ENCODE results near the gene CDH23.
"Not testable (repeated sequence)": the region's sequence is repeated elsewhere in the genome, so short reads cannot be mapped to it uniquely, and the experiment has no call there.

The CDH23 gene

DNA sequence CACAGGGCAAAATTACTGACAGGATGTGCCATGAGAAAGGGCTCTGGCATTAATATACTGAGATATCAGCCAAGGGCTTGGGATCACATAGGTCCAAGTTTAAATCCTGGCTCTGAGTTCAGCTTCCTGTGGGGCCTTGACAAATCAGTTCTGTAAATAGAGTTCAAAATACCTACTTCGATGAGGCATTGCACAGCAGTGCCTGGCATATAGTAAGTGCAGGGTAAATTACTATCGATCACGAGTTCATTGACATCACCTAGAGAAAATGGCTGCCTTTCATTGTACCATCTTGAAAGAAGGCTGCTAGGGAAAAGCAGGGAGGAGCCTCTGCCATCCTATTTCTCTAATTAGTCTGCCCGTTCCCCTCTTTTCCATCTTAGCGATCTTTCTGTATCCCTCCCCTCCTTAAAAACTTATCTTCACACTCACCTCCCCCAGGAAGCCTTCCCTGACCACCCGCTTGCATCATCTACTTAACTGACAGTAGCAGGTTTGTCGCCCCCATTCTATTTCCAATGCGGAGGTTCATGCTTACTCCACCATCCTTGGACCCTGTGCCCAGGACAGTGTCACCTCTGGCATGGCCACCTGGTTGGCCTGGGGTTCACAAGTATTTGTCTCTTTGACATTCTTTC is 198.3 kb downstream of the CDH23 start:
- no peaks in the 10 kb centered on the region for H3K9me3 ChIP-seq (ENCODE audit: insufficient read depth, low read length)
- H3K36me3 ChIP-seq (ENCODE audit: insufficient read depth, insufficient read length, low read length), result no peaks in the 10 kb centered on the region
- H3K4me3 ChIP-seq (ENCODE audit: insufficient read length, low read depth), result no peak overlapping the region
- no peak overlapping the region for H3K9ac ChIP-seq (ENCODE audit: insufficient read length, low read depth)
- no peak for DNase-seq (ENCODE audit: low read depth, low spot score)
- H3K27me3 ChIP-seq (ENCODE audit: insufficient read depth, insufficient read length), result no peaks in the 10 kb centered on the region
- H3K4me1 ChIP-seq (ENCODE audit: insufficient read depth, insufficient read length), result peaks cover 4% of the 10 kb centered on the region
- TF ChIP-seq YY1 (IDR thresholded peaks at IDR 0.05; ENCODE audit: insufficient read depth, insufficient read length), result no peak
- TF ChIP-seq SUZ12 (IDR thresholded peaks at IDR 0.05; ENCODE audit: extremely low read depth, insufficient read depth, insufficient read length), result no peak
- no peak for TF ChIP-seq ZNF274 (IDR thresholded peaks at IDR 0.05; ENCODE audit: low read depth, low read length)

DNA sequence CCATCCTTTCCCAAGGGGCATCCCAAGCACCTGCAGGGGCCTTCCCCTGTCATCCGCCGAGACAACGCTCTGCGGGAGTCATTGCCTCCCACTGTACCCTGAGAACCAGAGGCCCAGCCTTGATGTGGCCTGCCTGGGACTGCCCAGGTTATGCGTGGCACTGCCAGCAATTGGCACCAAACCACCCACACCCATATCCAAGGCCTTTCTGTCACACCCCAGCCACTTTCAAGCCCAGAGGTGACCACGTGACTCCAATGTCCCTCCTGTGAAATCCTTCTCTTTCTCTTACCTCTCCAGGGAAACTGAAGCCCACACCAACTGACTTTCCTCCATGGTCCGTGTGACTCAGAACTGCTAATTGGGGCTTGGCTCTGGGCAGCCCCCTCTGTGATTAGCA is 198.9 kb downstream of the CDH23 start:
- Histone ChIP-seq H3K36me3 (ENCODE audit: insufficient read depth, insufficient read length, low read length) (no peaks in the 10 kb centered on the region), H3K4me1 (ENCODE audit: insufficient read depth, insufficient read length) (peaks cover 4% of the 10 kb centered on the region), H3K9ac (ENCODE audit: insufficient read length, low read depth) (no peak overlapping the region), H3K4me3 (ENCODE audit: insufficient read length, low read depth) (no peak overlapping the region), H3K9me3 (ENCODE audit: insufficient read depth, low read length) (no peaks in the 10 kb centered on the region), H3K27me3 (ENCODE audit: insufficient read depth, insufficient read length) (no peaks in the 10 kb centered on the region)
- TF ChIP-seq ZNF274 (IDR thresholded peaks at IDR 0.05; ENCODE audit: low read depth, low read length), result no peak
- TF ChIP-seq SUZ12 (IDR thresholded peaks at IDR 0.05; ENCODE audit: extremely low read depth, insufficient read depth, insufficient read length), result no peak
- no peak for TF ChIP-seq YY1 (IDR thresholded peaks at IDR 0.05; ENCODE audit: insufficient read depth, insufficient read length)
- no peak for DNase-seq (ENCODE audit: low read depth, low spot score)

DNA sequence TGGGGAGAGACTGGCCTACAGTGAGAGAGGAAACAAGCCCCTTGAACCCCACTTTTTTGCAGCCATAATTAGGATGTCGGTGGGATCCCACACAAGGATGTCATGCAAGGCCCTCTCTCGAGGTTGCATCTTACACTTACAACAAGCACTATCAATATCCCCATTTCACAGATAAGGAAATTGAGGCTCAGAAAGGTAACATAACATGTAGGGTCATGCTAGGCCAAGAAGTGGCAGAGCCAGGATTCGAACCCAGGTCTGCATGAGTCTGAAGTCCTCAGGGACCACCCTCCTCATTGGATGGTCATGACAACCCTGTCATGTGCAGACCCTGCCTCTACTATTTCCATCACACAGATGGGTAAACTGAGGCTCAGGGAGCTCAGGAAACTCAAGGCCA is 199.4 kb downstream of the CDH23 start:
- Histone ChIP-seq H3K4me1 (ENCODE audit: insufficient read depth, insufficient read length) (peaks cover 4% of the 10 kb centered on the region), H3K27me3 (ENCODE audit: insufficient read depth, insufficient read length) (no peaks in the 10 kb centered on the region), H3K36me3 (ENCODE audit: insufficient read depth, insufficient read length, low read length) (no peaks in the 10 kb centered on the region), H3K4me3 (ENCODE audit: insufficient read length, low read depth) (no peak overlapping the region), H3K9ac (ENCODE audit: insufficient read length, low read depth) (no peak overlapping the region), H3K9me3 (ENCODE audit: insufficient read depth, low read length) (no peaks in the 10 kb centered on the region)
- TF ChIP-seq YY1 (IDR thresholded peaks at IDR 0.05; ENCODE audit: insufficient read depth, insufficient read length) (no peak), ZNF274 (IDR thresholded peaks at IDR 0.05; ENCODE audit: low read depth, low read length) (no peak), SUZ12 (IDR thresholded peaks at IDR 0.05; ENCODE audit: extremely low read depth, insufficient read depth, insufficient read length) (no peak)
- no peak for DNase-seq (ENCODE audit: low read depth, low spot score)

DNA sequence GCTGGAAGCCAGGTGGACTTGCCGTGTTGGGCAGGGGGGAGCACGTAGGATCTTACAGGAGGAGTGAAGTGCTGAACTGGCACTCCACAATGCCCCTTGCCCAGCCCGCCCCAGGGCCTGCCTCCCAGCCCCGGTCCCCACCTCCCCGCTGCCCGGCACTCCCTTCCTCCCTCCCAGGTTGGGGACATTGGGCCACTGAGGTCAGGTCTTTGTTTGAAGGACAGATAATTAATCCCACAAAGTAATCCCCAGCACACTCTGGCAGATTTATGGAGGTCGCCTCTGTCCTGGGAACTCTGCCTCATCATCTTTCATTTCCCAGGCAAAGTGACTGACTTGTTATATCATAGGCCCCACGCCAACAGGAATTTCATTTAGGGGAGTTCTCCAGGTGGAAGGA is 200.0 kb downstream of the CDH23 start:
- Histone ChIP-seq H3K27me3 (ENCODE audit: insufficient read depth, insufficient read length) (no peaks in the 10 kb centered on the region), H3K9me3 (ENCODE audit: insufficient read depth, low read length) (no peaks in the 10 kb centered on the region), H3K9ac (ENCODE audit: insufficient read length, low read depth) (no peak overlapping the region), H3K36me3 (ENCODE audit: insufficient read depth, insufficient read length, low read length) (no peaks in the 10 kb centered on the region), H3K4me3 (ENCODE audit: insufficient read length, low read depth) (no peak overlapping the region), H3K4me1 (ENCODE audit: insufficient read depth, insufficient read length) (peaks cover 4% of the 10 kb centered on the region)
- TF ChIP-seq SUZ12 (IDR thresholded peaks at IDR 0.05; ENCODE audit: extremely low read depth, insufficient read depth, insufficient read length) (no peak), ZNF274 (IDR thresholded peaks at IDR 0.05; ENCODE audit: low read depth, low read length) (no peak), YY1 (IDR thresholded peaks at IDR 0.05; ENCODE audit: insufficient read depth, insufficient read length) (no peak)
- DNase-seq (ENCODE audit: low read depth, low spot score), result no peak

DNA sequence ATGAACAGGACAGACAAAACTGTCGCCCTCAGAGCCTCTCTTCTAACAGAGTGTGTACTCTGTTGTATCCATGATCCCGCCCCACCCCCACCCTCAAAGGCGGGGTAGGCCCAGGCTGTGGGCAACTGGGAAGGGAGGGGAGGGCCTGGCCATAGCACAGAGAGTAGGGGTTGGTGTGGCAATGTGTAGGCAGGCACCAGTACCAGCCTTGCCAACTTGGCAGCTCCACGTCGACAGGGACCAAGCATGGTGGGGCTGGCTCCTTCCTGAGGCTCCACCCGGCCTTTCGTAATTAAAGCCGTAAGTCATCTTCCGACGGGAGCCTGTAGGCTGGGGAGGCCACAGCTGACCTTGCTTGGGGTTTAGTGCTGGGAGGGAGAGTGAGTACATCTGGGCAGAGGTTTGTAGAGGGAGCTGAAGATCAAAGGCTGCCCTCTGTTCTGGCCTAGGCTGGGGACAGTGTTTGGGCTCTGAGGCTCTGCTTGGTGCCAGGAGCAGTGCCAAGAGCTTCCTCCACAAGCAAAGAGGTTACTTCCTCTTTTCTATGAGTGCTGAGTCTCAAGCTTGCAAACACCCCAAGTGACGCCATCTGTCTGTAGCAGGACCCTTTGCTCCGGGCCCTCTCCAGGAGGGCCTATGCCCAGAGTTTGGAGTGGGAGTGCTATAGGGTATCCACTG is 201.2 kb downstream of the CDH23 start:
- Histone ChIP-seq H3K9me3 (ENCODE audit: insufficient read depth, low read length) (no peaks in the 10 kb centered on the region), H3K27me3 (ENCODE audit: insufficient read depth, insufficient read length) (no peaks in the 10 kb centered on the region), H3K4me3 (ENCODE audit: insufficient read length, low read depth) (no peak overlapping the region), H3K9ac (ENCODE audit: insufficient read length, low read depth) (no peak overlapping the region), H3K36me3 (ENCODE audit: insufficient read depth, insufficient read length, low read length) (no peaks in the 10 kb centered on the region), H3K4me1 (ENCODE audit: insufficient read depth, insufficient read length) (peaks cover 7% of the 10 kb centered on the region)
- no peak for DNase-seq (ENCODE audit: low read depth, low spot score)
- TF ChIP-seq ZNF274 (IDR thresholded peaks at IDR 0.05; ENCODE audit: low read depth, low read length), result no peak
- no peak for TF ChIP-seq SUZ12 (IDR thresholded peaks at IDR 0.05; ENCODE audit: extremely low read depth, insufficient read depth, insufficient read length)
- TF ChIP-seq YY1 (IDR thresholded peaks at IDR 0.05; ENCODE audit: insufficient read depth, insufficient read length), result no peak

DNA sequence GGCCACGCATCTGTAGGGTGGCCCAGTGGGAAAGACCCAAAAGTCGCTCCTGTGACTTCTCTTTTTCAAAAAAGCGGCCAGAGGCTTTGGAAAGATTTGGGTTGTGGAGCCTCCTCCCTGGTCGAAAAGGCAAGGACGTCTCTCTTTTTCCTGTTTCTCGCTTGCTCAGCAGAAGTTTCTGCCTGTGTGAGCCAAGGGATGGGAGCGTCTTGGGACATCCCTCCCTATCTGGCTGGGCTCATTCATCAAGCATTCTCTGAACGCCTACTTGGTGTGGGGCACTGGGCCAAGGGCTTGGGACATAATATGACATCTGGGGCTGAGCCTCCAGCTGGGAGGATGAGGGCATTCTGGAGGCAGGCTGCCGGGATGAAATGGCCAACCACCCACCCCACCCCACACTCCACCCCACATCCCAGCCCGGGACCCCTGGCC is 201.9 kb downstream of the CDH23 start:
- no peaks in the 10 kb centered on the region for H3K9me3 ChIP-seq (ENCODE audit: insufficient read depth, low read length)
- no peaks in the 10 kb centered on the region for H3K27me3 ChIP-seq (ENCODE audit: insufficient read depth, insufficient read length)
- no peak overlapping the region for H3K4me3 ChIP-seq (ENCODE audit: insufficient read length, low read depth)
- TF ChIP-seq SUZ12 (IDR thresholded peaks at IDR 0.05; ENCODE audit: extremely low read depth, insufficient read depth, insufficient read length) (no peak), ZNF274 (IDR thresholded peaks at IDR 0.05; ENCODE audit: low read depth, low read length) (no peak), YY1 (IDR thresholded peaks at IDR 0.05; ENCODE audit: insufficient read depth, insufficient read length) (no peak)
- no peak overlapping the region for H3K9ac ChIP-seq (ENCODE audit: insufficient read length, low read depth)
- H3K36me3 ChIP-seq (ENCODE audit: insufficient read depth, insufficient read length, low read length), result no peaks in the 10 kb centered on the region
- H3K4me1 ChIP-seq (ENCODE audit: insufficient read depth, insufficient read length), result peaks cover 7% of the 10 kb centered on the region
- DNase-seq (ENCODE audit: low read depth, low spot score), result no peak

DNA sequence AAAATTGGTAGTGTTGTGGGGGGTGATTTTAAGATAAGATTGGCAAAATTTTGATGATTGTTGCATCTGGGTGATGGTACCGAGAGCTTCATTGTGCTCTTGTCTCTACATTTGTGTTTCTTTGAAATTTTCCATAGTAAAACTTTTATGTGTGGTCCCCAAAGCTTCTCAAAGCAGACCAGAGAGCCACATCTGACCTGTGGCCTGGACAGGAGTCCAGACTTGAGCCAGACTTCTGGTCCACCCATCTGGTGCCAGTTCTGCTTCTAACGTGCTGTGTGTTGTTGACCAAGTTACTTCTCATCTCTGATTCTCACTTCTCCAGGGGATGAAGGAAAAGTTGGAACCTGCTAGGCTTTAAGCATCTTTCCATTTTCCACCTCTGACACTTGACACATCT is 202.8 kb downstream of the CDH23 start:
- H3K36me3 ChIP-seq (ENCODE audit: insufficient read depth, insufficient read length, low read length), result no peaks in the 10 kb centered on the region
- no peak overlapping the region for H3K4me3 ChIP-seq (ENCODE audit: insufficient read length, low read depth)
- no peaks in the 10 kb centered on the region for H3K9me3 ChIP-seq (ENCODE audit: insufficient read depth, low read length)
- TF ChIP-seq SUZ12 (IDR thresholded peaks at IDR 0.05; ENCODE audit: extremely low read depth, insufficient read depth, insufficient read length), result no peak
- TF ChIP-seq YY1 (IDR thresholded peaks at IDR 0.05; ENCODE audit: insufficient read depth, insufficient read length), result no peak
- no peak for TF ChIP-seq ZNF274 (IDR thresholded peaks at IDR 0.05; ENCODE audit: low read depth, low read length)
- peaks cover 8% of the 10 kb centered on the region for H3K4me1 ChIP-seq (ENCODE audit: insufficient read depth, insufficient read length)
- H3K9ac ChIP-seq (ENCODE audit: insufficient read length, low read depth), result no peak overlapping the region
- DNase-seq (ENCODE audit: low read depth, low spot score), result no peak
- H3K27me3 ChIP-seq (ENCODE audit: insufficient read depth, insufficient read length), result no peaks in the 10 kb centered on the region

DNA sequence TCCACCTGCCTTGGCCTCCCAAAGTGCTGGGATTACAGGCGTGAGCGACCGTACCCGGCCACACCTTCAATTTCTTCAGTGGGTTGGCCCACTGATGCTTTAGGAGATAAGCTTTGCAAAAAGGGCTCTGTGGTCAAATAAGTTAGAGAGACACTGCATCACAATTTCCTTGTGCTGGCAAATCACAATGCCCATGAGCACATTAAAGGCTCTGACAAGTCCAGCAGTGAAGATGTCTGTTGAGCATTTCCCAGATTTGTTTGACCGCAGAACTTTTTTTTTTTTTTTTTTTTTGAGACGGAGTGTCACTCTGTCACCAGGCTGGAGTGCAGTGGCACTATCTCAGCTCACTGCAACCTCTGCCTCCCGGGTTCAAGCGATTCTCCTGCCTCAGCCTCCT is 203.5 kb downstream of the CDH23 start:
- H3K4me3 ChIP-seq (ENCODE audit: insufficient read length, low read depth); H3K9ac ChIP-seq (ENCODE audit: insufficient read length, low read depth); H3K9me3 ChIP-seq (ENCODE audit: insufficient read depth, low read length); H3K36me3 ChIP-seq (ENCODE audit: insufficient read depth, insufficient read length, low read length); H3K27me3 ChIP-seq (ENCODE audit: insufficient read depth, insufficient read length); DNase-seq (ENCODE audit: low read depth, low spot score): not testable (repeated sequence)
- H3K4me1 ChIP-seq (ENCODE audit: insufficient read depth, insufficient read length), result peaks cover 11% of the 10 kb centered on the region

All from NT2/D1 (cell line).